Stimulated activated CD4-positive, alpha-beta T cell treated with anti-CD3 and anti-CD28 coated beads, Interleukin-2, amount 100 ng/mL, for 48 hours (primary cell): ENCODE data around the gene SLC28A3.
A peak's percentile ranks its signal among the peaks of the same experiment; 100 is the strongest.

Source experiments
- DNase-seq, 2 donors: peaks; one replicate each; pipeline ENCODE4 v3.0.0-alpha.2; 2020

SLC28A3 gene

DNA sequence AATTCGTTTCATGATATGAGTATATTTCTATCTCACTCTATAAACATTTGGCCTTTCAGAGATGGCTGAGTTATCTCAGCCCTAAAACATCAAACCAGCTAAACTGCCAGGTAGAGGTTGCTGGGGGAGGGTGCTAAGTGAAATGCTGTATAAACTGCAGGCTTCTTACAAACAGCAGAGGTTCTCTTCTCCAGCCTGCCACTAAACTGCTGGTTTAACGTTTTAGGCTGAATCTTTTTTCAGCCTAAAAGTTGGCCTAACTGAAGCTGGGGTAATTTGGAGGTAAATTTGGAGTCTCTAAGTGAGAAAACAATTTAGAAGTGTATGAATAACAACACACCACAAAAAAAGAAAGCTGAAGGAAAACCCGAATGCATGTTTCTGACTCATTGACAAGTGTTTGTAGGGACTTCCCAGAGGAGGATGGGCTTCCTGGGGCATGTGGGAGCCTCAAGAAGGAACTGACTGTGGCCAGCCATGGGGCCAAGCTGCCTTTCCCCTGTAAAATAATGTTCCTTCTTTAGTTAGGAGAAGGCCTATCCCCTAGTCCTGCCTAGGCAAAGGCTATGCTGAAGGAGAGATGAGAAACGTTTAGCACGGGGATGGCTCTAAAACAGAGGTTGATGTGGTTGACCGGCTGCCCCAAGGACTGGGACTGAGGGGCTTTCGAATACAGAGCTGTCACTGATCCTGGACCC lies 44.3 kb downstream of the SLC28A3 start:
- peak; percentile 42 to 46 for DNase-seq

DNA sequence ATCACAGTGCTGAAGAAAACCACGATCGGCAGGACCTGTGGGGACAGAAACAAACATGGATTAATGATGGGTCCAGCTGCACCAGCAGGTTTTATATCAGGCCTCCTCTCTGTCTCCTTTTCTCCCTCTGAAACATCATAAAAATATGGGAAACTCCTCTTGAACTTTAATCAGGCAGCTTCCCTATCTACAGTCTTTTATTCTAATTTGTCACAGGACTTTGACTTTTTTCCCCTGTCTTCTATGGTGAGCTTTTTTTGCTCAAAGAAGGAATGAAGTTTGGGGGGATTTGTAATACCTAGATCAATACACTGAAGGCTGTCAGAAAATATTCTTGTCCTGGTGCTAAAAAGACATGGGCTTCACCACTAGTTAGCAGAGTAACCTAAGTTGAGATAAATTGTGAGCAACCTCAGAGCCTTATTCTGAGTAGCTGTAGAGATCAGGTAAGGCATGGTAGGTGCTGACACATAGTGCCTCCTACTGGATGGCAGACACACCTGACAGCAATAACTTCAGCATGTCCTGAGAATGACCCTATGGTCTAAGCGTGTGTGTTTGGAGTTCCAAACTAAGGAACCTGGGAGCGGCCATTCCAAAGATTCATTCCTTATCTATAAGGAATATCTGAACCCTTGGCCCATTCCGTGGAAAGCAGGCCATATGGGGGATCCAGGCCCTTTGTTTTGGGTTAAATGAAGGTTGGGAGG lies 46.2 kb downstream of the SLC28A3 start:
- no peak for DNase-seq

DNA sequence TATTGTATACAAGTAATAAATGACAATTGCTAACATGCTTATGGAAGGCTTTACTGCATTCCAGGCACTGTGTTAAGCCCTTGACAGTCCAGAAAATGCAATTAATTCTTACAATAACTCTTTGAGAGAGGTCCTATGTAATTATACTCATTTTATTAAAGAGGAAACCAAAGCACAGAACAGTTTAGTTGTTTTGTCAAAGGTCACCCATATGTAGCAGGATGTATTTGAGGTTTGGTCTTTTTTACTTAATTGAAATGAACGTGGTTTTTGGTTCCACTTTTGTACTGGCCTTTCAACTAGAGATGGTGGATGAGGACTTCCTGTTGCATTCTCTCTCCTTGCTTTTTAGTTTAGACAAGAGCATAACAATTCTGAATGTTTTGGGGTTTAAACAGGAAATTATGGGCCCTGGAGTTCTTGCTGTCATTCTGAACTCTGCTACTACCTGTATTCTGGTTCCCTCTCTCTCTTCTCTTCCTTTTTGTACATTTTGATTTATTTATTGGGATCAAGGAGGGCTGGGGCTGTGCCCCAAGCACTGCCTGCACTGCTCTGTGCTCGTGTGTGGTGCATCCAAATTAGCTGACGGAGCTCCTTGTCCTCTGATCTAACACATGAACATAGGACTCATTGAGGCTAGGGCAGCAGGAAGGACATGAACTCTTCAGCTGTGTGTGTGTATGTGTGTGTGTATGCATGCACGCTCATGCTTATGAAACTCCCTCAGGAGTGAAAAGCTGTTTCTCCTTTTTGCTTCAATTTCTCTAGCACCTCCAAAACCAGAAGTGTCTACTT lies 47.4 kb downstream of the SLC28A3 start:
- DNase-seq = no peak

DNA sequence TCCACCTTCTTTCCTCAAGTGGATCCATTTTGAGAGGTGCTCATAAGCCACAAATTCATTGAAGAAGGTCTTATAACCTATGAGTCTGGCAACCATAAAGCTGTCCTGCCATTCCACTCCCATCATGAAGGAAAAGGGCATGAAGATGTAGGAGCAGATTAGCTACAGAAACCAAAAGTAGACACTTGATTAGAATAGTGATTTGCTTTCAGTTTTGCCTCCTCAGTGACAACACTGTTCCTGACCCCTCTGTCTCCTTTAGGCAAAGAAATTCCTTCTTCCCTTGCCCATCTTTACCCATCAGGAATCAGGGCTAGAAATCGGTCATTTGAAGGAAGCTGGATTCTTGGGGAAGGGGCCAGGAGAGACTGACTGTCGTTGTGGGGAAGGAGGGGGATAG lies 55.2 kb downstream of the SLC28A3 start:
- no peak for DNase-seq

GRCh38 chr9:84283946-84284345 lies 56.6 kb downstream of the SLC28A3 start:
- DNase-seq = no peak

GRCh38 chr9:84278130-84278529 lies 62.4 kb downstream of the SLC28A3 start:
- no peak for DNase-seq

DNA sequence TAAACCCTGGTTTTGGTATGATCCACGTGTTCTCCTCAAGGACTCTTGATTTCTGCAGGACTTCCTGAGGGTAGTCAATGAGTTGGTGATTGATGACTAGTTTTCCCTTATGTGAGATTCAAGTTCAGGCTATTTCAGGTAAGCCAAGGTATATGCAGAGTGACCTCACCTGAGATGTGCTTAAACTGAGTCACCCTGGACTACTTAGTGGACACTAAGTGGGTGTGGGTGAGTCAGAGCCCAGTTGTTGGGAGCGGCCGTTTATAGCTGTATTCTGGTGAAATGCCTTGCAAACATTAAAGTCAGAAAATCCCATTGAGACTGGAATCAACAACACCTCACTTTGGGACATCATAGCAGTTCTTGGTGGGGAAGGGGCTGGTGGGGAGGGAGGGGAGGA lies 62.9 kb downstream of the SLC28A3 start:
- DNase-seq = no peak

- DNase-seq = no peak
Observed at GRCh38 chr9:84276741-84277140, 63.8 kb downstream of the SLC28A3 start.

GRCh38 chr9:84271921-84272556 lies 68.5 kb downstream of the SLC28A3 start:
- no peak for DNase-seq

DNA sequence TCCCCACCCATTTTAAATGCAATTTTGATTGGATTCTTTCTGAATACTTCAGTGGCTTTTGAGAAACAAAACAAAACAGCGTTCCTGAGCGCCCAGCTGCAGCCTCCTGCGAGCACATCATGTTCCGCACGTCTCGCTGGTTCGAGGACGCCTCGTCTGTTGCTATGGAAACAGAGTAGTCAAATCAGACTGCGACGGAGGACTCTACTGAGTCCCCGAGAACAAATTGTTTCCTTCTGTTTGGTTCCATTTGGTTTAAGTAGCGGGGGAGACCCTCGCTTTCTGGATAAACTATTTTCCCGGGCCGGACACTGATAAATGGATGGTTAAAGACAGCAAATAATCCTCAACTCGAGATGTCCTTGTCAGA lies 69.0 kb downstream of the SLC28A3 start:
- DNase-seq = peak; percentile 23 to 32

DNA sequence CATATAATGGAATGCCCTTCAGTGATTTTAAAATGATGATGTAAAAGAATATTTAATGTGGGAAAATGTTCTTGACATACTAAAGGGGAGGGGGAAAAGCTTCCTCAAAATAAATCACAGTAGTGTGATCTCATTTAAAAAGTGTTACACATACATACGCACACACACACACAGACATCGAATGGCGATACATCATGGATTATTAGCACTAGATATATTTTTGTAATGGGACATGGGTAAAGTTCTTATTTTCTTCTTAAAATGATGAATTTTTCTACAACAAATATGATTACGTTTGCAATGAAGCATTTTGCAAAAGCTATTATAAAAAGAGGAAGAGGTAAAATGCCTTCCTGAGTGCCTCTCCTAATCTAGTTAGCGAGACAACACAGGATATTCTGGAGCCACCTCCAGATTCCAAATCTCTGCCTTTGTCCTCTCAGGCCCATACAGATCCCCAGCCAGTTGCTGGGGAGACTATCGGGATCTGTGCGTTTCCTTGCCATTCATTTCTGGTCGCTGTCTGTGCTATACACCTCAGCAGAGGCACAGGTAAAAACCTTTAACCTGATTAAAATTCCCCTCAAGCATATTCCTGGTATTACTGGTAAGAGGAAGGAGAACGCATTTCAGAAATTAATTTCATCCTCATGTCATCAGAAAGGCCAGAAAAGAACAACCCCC lies 69.6 kb downstream of the SLC28A3 start:
- DNase-seq = no peak

GRCh38 chr9:84266087-84266561 lies 74.4 kb downstream of the SLC28A3 start:
- no peak for DNase-seq

DNA sequence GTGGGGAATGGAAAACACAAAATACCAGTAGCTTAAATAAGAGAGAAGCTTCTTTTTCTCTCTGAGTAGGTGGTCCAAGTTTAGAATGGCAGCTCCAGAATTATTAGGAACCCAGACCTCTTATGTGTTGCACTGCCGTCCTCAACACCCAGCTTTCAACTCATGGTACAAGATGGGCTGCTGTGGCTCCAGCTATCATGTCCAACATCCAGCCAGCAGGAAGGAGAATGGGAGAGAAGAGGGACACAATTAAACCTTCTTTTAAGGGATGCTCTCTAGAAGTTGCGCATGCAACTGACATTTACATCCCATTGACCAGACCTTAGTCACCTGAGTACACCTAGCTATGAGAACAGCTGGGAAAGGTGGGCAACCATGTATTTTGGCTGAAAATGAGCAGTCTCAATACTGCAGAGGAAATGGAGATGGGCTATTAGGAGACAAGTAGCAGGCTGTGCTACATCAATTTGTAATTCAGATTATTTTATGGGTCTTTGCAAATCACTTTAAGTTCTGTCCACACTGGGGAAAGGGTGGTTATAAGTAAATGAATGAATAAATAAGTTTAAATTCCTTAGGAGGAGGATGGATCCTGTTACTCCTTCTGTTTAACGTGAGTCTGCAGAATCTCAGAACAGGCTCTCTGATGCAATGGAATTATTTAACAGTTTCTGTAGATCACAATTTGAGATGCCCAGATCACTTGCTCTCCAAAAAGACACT lies 76.1 kb downstream of the SLC28A3 start:
- DNase-seq = no peak

DNA sequence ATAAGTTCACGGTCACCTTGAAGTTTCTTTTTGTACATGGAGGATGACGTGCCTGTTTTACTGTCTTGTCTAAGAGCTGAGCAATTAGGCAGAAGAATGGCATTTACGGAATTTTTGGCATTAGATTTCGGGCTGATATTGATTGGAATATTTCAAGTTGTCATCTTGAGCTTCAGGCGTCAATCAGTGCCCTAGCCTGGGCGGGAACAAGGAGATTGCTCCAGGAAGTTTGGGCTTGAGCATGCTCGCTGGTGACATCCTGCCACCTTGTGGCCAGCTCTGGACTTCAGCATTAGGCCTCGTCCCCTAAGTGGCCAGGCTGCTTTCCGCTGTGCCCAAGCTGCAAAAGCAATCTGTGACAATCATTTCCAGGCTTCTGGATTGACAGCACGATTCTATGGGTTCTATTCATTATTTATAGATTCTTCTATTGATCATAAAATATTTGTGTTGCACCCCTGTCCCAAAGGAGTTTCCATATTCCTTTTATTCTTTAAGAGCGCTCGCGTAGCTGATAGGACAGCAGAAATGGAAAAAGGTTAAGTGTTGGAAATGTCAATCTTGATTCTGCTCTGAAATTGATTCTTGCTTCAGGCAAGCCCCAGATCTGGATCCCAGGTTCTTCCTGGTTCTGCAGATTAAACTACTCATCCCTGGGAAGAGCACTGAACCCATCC lies 79.3 kb downstream of the SLC28A3 start:
- peak; percentile 40 to 55 for DNase-seq

GRCh38 chr9:84258371-84258770 lies 82.2 kb downstream of the SLC28A3 start:
- no peak for DNase-seq

DNA sequence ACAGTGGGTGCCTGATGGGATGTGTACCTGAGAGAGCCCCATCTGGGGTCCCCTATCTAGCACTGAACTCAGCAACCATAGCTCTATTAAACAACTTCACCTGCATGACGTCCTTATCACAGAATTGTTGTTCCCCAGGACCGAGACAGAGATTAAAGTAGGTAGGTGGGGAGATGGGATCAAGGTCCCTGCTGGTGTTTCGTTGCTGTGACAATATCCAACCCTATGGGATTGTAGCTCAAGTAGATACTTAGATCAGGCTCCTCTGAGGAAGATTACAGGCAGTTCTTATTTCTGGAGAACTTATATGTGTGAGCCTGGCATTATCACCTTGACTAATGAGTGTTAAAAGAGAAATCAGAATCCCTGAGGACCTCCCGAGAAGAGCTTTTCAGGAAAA lies 84.9 kb downstream of the SLC28A3 start:
- DNase-seq = no peak

DNA sequence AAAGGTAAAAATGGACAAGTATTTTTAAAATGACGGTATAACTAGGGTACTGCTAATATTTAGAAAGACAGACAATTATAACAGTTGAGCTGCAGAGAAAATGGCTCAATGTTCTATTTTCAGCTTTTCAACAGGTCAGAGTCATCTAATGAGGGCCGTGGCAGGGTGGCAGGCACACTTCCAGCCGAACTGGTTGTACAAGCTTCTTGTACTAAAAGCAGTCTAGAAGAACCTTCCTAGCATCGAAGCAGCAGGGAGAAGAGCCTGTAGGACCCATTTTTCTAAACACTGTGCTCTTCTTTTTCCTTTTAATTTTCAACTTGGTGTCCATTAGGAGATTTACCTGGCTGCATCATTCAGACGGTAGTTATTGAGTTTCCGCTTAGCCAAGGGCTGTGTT lies 85.6 kb downstream of the SLC28A3 start:
- DNase-seq = no peak

DNA sequence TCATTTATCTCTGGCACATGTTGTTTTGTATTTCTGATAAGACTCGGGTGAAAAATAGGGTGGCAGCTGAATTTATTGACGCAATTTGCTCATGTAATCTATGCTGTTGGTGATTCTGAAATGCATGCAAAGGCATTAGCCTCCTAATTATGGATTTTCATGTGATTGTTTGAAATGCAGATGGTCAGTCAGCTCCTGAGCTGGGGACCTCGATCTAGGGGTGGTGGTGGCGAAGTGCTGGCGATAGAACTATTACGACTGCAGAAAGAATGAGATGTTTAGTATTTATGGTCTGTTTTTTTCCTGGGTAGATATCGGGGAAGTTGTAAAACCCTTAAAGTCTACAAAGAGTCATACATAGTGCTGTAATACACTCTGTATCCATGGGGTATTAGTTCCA lies 88.6 kb downstream of the SLC28A3 start:
- DNase-seq = no peak

GRCh38 chr9:84241817-84242373 lies 98.7 kb downstream of the SLC28A3 start:
- no peak for DNase-seq

DNA sequence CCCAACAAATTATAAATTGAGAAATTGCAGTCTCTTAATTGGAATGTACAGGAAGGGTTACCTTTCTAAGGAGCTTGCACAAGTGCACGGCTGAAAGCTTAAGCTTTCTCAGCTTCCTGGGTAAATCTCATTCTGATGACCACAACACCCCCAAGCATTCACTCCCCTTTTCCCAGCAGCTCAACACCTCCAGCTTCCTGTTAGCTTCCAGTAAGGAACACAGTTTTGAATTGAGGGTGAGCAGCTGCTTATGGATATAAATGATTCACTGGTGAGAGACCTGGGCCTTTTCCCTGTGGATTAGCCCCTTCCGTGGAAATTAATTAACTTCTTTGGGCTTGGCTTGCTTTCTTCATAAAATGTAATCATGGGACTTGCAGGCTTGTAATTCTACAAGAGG lies 101.2 kb downstream of the SLC28A3 start:
- DNase-seq = no peak

DNA sequence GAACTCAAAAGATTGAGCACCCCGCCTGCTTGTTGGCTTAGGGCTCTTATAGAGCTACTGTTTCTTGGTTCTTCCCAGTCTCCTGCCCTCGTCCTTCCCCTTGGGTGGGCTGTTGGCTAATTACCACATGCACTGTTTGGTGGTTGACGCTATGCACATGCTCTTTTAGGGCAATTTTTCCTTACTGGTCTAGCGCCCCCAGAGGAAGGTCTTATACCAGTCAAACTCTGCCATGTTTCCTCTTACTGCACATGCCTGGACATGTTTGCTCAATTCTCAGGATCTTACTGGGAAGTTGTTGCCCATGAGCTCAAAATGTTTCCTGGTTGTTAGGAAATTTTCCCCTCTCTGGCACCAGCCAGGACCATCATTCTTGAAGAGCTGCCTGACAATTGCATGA lies 101.9 kb downstream of the SLC28A3 start:
- no peak for DNase-seq
